ENCODE measurements around the gene MCEE.
"Not testable (repeated sequence)": the region's sequence is repeated elsewhere in the genome, so short reads cannot be mapped to it uniquely, and the experiment has no call there.

Gene MCEE

GRCh38 chr2:71083297-71083696, 46.7 kb downstream of the MCEE start:
- POLR2A ChIA-PET = interaction anchor here (0.6 kb wide), 1 partner anchor 15 kb away, joined by 3 read pairs; the partner anchor contains the start of gene NAGK
- CTCF ChIA-PET; DNase-seq (ENCODE audit: extremely low spot score): not testable (repeated sequence)

- CTCF ChIA-PET = interaction anchor here (0.5 to 1.6 kb wide), 2 partner anchors 13 to 19 kb away, joined by 3 to 4 read pairs; no protein-coding TSS in a partner anchor
- DNase-seq (ENCODE audit: extremely low spot score) = no peak
- TF ChIP-seq ZNF384 (IDR thresholded peaks at IDR 0.05) = no peak
- TF ChIP-seq FOXM1 (IDR thresholded peaks at IDR 0.05; ENCODE audit: borderline replicate concordance) = no peak
- no peak for TF ChIP-seq LEF1 (IDR thresholded peaks at IDR 0.05; ENCODE audit: borderline replicate concordance)
- TF ChIP-seq PKNOX1 (IDR thresholded peaks at IDR 0.05) = no peak
- TF ChIP-seq SUZ12 (IDR thresholded peaks at IDR 0.05) = no peak
- POLR2A ChIA-PET = no interaction called here
Observed at GRCh38 chr2:71082402-71083252, 47.4 kb downstream of the MCEE start.

- CTCF ChIA-PET = no interaction called here
- POLR2A ChIA-PET = interaction anchor here (5.0 kb wide), 1 partner anchor 10 kb away, joined by 38 read pairs; the partner anchor contains the start of gene NAGK
- TF ChIP-seq HDGF (IDR thresholded peaks at IDR 0.05; ENCODE audit: borderline replicate concordance) = no peak
- TF ChIP-seq FOXM1 (IDR thresholded peaks at IDR 0.05; ENCODE audit: borderline replicate concordance) = no peak
- no peak for TF ChIP-seq SUZ12 (IDR thresholded peaks at IDR 0.05)
- no peak for TF ChIP-seq FOXK2 (IDR thresholded peaks at IDR 0.05)
- TF ChIP-seq PKNOX1 (IDR thresholded peaks at IDR 0.05) = no peak
- no peak for TF ChIP-seq ZNF384 (IDR thresholded peaks at IDR 0.05)
- TF ChIP-seq CTBP1 (IDR thresholded peaks at IDR 0.05; ENCODE audit: borderline replicate concordance) = no peak
- no peak for TF ChIP-seq BHLHE40 (IDR thresholded peaks at IDR 0.05; ENCODE audit: borderline replicate concordance)
- TF ChIP-seq TARDBP (IDR thresholded peaks at IDR 0.05) = no peak
- no peak for TF ChIP-seq SP1 (IDR thresholded peaks at IDR 0.05)
- TF ChIP-seq NFRKB (IDR thresholded peaks at IDR 0.05) = no peak
- no peak for TF ChIP-seq L3MBTL2 (conservative IDR thresholded peaks at IDR 0.05)
- DNase-seq (ENCODE audit: extremely low spot score) = no peak
Observed at GRCh38 chr2:71078624-71079023, 51.4 kb downstream of the MCEE start.

- TF ChIP-seq FOXK2 (IDR thresholded peaks at IDR 0.05) = no peak
- no peak for TF ChIP-seq L3MBTL2 (conservative IDR thresholded peaks at IDR 0.05)
- TF ChIP-seq FOXM1 (IDR thresholded peaks at IDR 0.05; ENCODE audit: borderline replicate concordance) = no peak
- POLR2A ChIA-PET = no interaction called here
- CTCF ChIA-PET = no interaction called here
- DNase-seq (ENCODE audit: extremely low spot score) = no peak
Observed at GRCh38 chr2:71074893-71075395, 55.1 kb downstream of the MCEE start.

- POLR2A ChIA-PET = no interaction called here
- no peak for DNase-seq (ENCODE audit: extremely low spot score)
- CTCF ChIA-PET = no interaction called here
- TF ChIP-seq PKNOX1 (IDR thresholded peaks at IDR 0.05) (no peak), NFRKB (IDR thresholded peaks at IDR 0.05) (no peak), L3MBTL2 (conservative IDR thresholded peaks at IDR 0.05) (no peak), CTBP1 (IDR thresholded peaks at IDR 0.05; ENCODE audit: borderline replicate concordance) (no peak), FOXM1 (IDR thresholded peaks at IDR 0.05; ENCODE audit: borderline replicate concordance) (no peak), FOXK2 (IDR thresholded peaks at IDR 0.05) (no peak), FOXA1 (IDR thresholded peaks at IDR 0.05) (no peak), BHLHE40 (IDR thresholded peaks at IDR 0.05; ENCODE audit: borderline replicate concordance) (no peak), ELF4 (IDR thresholded peaks at IDR 0.05) (no peak), SUZ12 (IDR thresholded peaks at IDR 0.05) (no peak), LEF1 (IDR thresholded peaks at IDR 0.05; ENCODE audit: borderline replicate concordance) (no peak), SP1 (IDR thresholded peaks at IDR 0.05) (no peak), ARNT (IDR thresholded peaks at IDR 0.05) (no peak), ZNF384 (IDR thresholded peaks at IDR 0.05) (no peak), TARDBP (IDR thresholded peaks at IDR 0.05) (no peak), HDGF (IDR thresholded peaks at IDR 0.05; ENCODE audit: borderline replicate concordance) (no peak)
Observed at GRCh38 chr2:71073475-71073874, 56.6 kb downstream of the MCEE start.

GRCh38 chr2:71072492-71072891, 57.5 kb downstream of the MCEE start:
- TF ChIP-seq ZNF384 (IDR thresholded peaks at IDR 0.05) = no peak
- TF ChIP-seq L3MBTL2 (conservative IDR thresholded peaks at IDR 0.05) = no peak
- TF ChIP-seq PKNOX1 (IDR thresholded peaks at IDR 0.05) = no peak
- no peak for TF ChIP-seq ARNT (IDR thresholded peaks at IDR 0.05)
- TF ChIP-seq TARDBP (IDR thresholded peaks at IDR 0.05) = no peak
- TF ChIP-seq HDGF (IDR thresholded peaks at IDR 0.05; ENCODE audit: borderline replicate concordance) = no peak
- TF ChIP-seq FOXK2 (IDR thresholded peaks at IDR 0.05) = no peak
- no peak for TF ChIP-seq NFRKB (IDR thresholded peaks at IDR 0.05)
- no peak for TF ChIP-seq FOXA1 (IDR thresholded peaks at IDR 0.05)
- no peak for TF ChIP-seq ELF4 (IDR thresholded peaks at IDR 0.05)
- no peak for TF ChIP-seq FOXM1 (IDR thresholded peaks at IDR 0.05; ENCODE audit: borderline replicate concordance)
- TF ChIP-seq SUZ12 (IDR thresholded peaks at IDR 0.05) = no peak
- no peak for TF ChIP-seq CTBP1 (IDR thresholded peaks at IDR 0.05; ENCODE audit: borderline replicate concordance)
- TF ChIP-seq SP1 (IDR thresholded peaks at IDR 0.05) = no peak
- no peak for TF ChIP-seq LEF1 (IDR thresholded peaks at IDR 0.05; ENCODE audit: borderline replicate concordance)
- no peak for DNase-seq (ENCODE audit: extremely low spot score)
- POLR2A ChIA-PET = no interaction called here
- CTCF ChIA-PET = no interaction called here
